ENCODE data around the gene CCL25.

CCL25 gene

GRCh38 chr19:8069096-8069973, 16.8 kb downstream of the CCL25 start:
- no peak overlapping the region for H3K4me2 ChIP-seq
- H3K4me3 ChIP-seq, result no peak overlapping the region
- peaks cover 43% of the 10 kb centered on the region for H3K4me1 ChIP-seq
- no peaks in the 10 kb centered on the region for H4K20me1 ChIP-seq
- no peaks in the 10 kb centered on the region for H3K36me3 ChIP-seq
- peaks cover 18% of the 10 kb centered on the region for H3K9me3 ChIP-seq
- no peaks in the 10 kb centered on the region for H3K27me3 ChIP-seq
- H3K27ac ChIP-seq, result no peak overlapping the region
- TF ChIP-seq Cebpa-rat (IDR thresholded peaks at IDR 0.05), result no peak
- H3K9ac ChIP-seq, result no peak overlapping the region

GRCh38 chr19:8071912-8072311, 19.4 kb downstream of the CCL25 start:
- Histone ChIP-seq H3K36me3 (no peaks in the 10 kb centered on the region), H3K27ac (no peak overlapping the region), H3K4me3 (no peak overlapping the region), H3K27me3 (no peaks in the 10 kb centered on the region), H3K4me1 (peaks cover 35% of the 10 kb centered on the region), H3K4me2 (peak overlapping the region; percentile 71), H3K9me3 (peaks cover 25% of the 10 kb centered on the region), H4K20me1 (no peaks in the 10 kb centered on the region), H3K9ac (no peak overlapping the region)
- TF ChIP-seq Cebpa-rat (IDR thresholded peaks at IDR 0.05), result no peak

- Histone ChIP-seq H3K9ac (no peak overlapping the region), H3K4me3 (no peak overlapping the region), H3K4me2 (no peak overlapping the region), H4K20me1 (no peaks in the 10 kb centered on the region), H3K27me3 (no peaks in the 10 kb centered on the region), H3K9me3 (peaks cover 20% of the 10 kb centered on the region), H3K4me1 (peaks cover 53% of the 10 kb centered on the region), H3K27ac (no peak overlapping the region), H3K36me3 (no peaks in the 10 kb centered on the region)
- TF ChIP-seq Cebpa-rat (IDR thresholded peaks at IDR 0.05), result no peak
Measured at GRCh38 chr19:8074501-8074900, 21.9 kb downstream of the CCL25 start.

GRCh38 chr19:8075158-8076074, 22.9 kb downstream of the CCL25 start:
- Histone ChIP-seq H3K27ac (no peak overlapping the region), H4K20me1 (no peaks in the 10 kb centered on the region), H3K4me2 (no peak overlapping the region), H3K36me3 (no peaks in the 10 kb centered on the region), H3K4me3 (no peak overlapping the region), H3K9ac (no peak overlapping the region), H3K4me1 (peaks cover 60% of the 10 kb centered on the region), H3K27me3 (no peaks in the 10 kb centered on the region), H3K9me3 (peaks cover 14% of the 10 kb centered on the region)
- no peak for TF ChIP-seq Cebpa-rat (IDR thresholded peaks at IDR 0.05)

- Histone ChIP-seq H3K4me3 (no peak overlapping the region), H3K27me3 (no peaks in the 10 kb centered on the region), H3K9ac (no peak overlapping the region), H3K27ac (no peak overlapping the region), H3K4me1 (peaks cover 35% of the 10 kb centered on the region), H3K4me2 (peak overlapping the region; percentile 41), H3K36me3 (no peaks in the 10 kb centered on the region), H4K20me1 (no peaks in the 10 kb centered on the region), H3K9me3 (0 out of 2 replicates have a peak, but pooled peaks cover under 1% of the 10 kb centered on the region)
- no peak for TF ChIP-seq Cebpa-rat (IDR thresholded peaks at IDR 0.05)
Measured at GRCh38 chr19:8079988-8080387, 27.4 kb downstream of the CCL25 start.

- Histone ChIP-seq H3K27ac (no peak overlapping the region), H3K9ac (no peak overlapping the region), H3K27me3 (no peaks in the 10 kb centered on the region), H3K4me2 (0 out of 2 replicates have a peak overlapping the region, but pooled peaks have one; percentile 41), H4K20me1 (no peaks in the 10 kb centered on the region), H3K4me1 (peaks cover 35% of the 10 kb centered on the region), H3K36me3 (no peaks in the 10 kb centered on the region), H3K4me3 (no peak overlapping the region), H3K9me3 (no peaks in the 10 kb centered on the region)
- no peak for TF ChIP-seq Cebpa-rat (IDR thresholded peaks at IDR 0.05)
Measured at GRCh38 chr19:8080832-8081231, 28.3 kb downstream of the CCL25 start.

- peaks cover 35% of the 10 kb centered on the region for H3K4me1 ChIP-seq
- H3K36me3 ChIP-seq, result no peaks in the 10 kb centered on the region
- no peak overlapping the region for H3K4me2 ChIP-seq
- H3K9me3 ChIP-seq, result no peaks in the 10 kb centered on the region
- H3K9ac ChIP-seq, result no peak overlapping the region
- no peak overlapping the region for H3K4me3 ChIP-seq
- no peak for TF ChIP-seq Cebpa-rat (IDR thresholded peaks at IDR 0.05)
- H4K20me1 ChIP-seq, result no peaks in the 10 kb centered on the region
- no peak overlapping the region for H3K27ac ChIP-seq
- no peaks in the 10 kb centered on the region for H3K27me3 ChIP-seq
Measured at GRCh38 chr19:8081569-8082550, 29.3 kb downstream of the CCL25 start.

GRCh38 chr19:8083141-8083540, 30.6 kb downstream of the CCL25 start:
- Histone ChIP-seq H3K27me3 (no peaks in the 10 kb centered on the region), H3K4me3 (no peak overlapping the region), H3K9ac (no peak overlapping the region), H3K27ac (no peak overlapping the region), H3K9me3 (no peaks in the 10 kb centered on the region), H3K4me2 (no peak overlapping the region), H3K36me3 (no peaks in the 10 kb centered on the region), H3K4me1 (peaks cover 22% of the 10 kb centered on the region), H4K20me1 (no peaks in the 10 kb centered on the region)
- no peak for TF ChIP-seq Cebpa-rat (IDR thresholded peaks at IDR 0.05)

- Histone ChIP-seq H3K4me1 (peaks cover 16% of the 10 kb centered on the region), H3K9ac (no peak overlapping the region)
Measured at GRCh38 chr19:8084152-8084551, 31.6 kb downstream of the CCL25 start.

More at GRCh38 chr19:8084152-8084551, 31.6 kb downstream of the CCL25 start:
- H3K36me3 ChIP-seq, result no peaks in the 10 kb centered on the region
- no peak for TF ChIP-seq Cebpa-rat (IDR thresholded peaks at IDR 0.05)
- no peak overlapping the region for H3K4me3 ChIP-seq
- no peak overlapping the region for H3K4me2 ChIP-seq
- no peak overlapping the region for H3K27ac ChIP-seq
- H4K20me1 ChIP-seq, result no peaks in the 10 kb centered on the region
- H3K27me3 ChIP-seq, result no peaks in the 10 kb centered on the region
- H3K9me3 ChIP-seq, result no peaks in the 10 kb centered on the region; the same call in 1 of the 2 replicates
